Neuron (in vitro differentiated cells): ENCODE measurements around the gene TSHZ2.
"Not testable (repeated sequence)": the region's sequence is repeated elsewhere in the genome, so short reads cannot be mapped to it uniquely, and the experiment has no call there.

ENCODE experiments used
- H2AFZ ChIP-seq: one replicate; pipeline ENCODE4 v1.6.1; 2013; ENCODE audit warnings: low read depth, mild to moderate bottlenecking, inconsistent platforms, low read length, moderate library complexity
- H3K27me3 ChIP-seq: one replicate; pipeline ENCODE4 v1.6.1; 2013; ENCODE audit warnings: low read length; ENCODE audit not compliant: insufficient read depth
- H3K36me3 ChIP-seq: one replicate; pipeline ENCODE4 v1.6.1; 2013; ENCODE audit warnings: low read length; ENCODE audit not compliant: insufficient read depth
- H3K4me1 ChIP-seq: one replicate; pipeline ENCODE4 v1.6.1; 2013; ENCODE audit warnings: low read length; ENCODE audit not compliant: insufficient read depth
- H3K4me3 ChIP-seq: 2 replicates; pipeline ENCODE4 v1.5.1; 2013; ENCODE audit warnings: mild to moderate bottlenecking, low read length, moderate library complexity
- H3K9me3 ChIP-seq: one replicate; pipeline ENCODE4 v1.6.1; 2013; ENCODE audit warnings: low read length

Gene TSHZ2

GRCh38 chr20:53494753-53495152, 522.6 kb downstream of the TSHZ2 start:
- Histone ChIP-seq H3K36me3 (no peaks in the 10 kb centered on the region), H3K4me3 (no peak overlapping the region), H3K9me3 (no peaks in the 10 kb centered on the region), H2AFZ (no peak overlapping the region), H3K27me3 (no peaks in the 10 kb centered on the region), H3K4me1 (peaks cover 9% of the 10 kb centered on the region)

GRCh38 chr20:53495398-53496092, 523.4 kb downstream of the TSHZ2 start:
- H2AFZ ChIP-seq = no peak overlapping the region
- no peak overlapping the region for H3K4me3 ChIP-seq
- H3K36me3 ChIP-seq = no peaks in the 10 kb centered on the region
- H3K27me3 ChIP-seq = no peaks in the 10 kb centered on the region
- peaks cover 9% of the 10 kb centered on the region for H3K4me1 ChIP-seq
- H3K9me3 ChIP-seq = no peaks in the 10 kb centered on the region

GRCh38 chr20:53497246-53497645, 525.1 kb downstream of the TSHZ2 start:
- Histone ChIP-seq H3K4me1 (peaks cover 9% of the 10 kb centered on the region), H3K36me3 (no peaks in the 10 kb centered on the region), H3K27me3 (no peaks in the 10 kb centered on the region), H3K4me3 (no peak overlapping the region), H2AFZ (no peak overlapping the region), H3K9me3 (no peaks in the 10 kb centered on the region)

- Histone ChIP-seq H3K36me3 (no peaks in the 10 kb centered on the region), H3K9me3 (no peaks in the 10 kb centered on the region), H3K4me3 (no peak overlapping the region), H3K27me3 (no peaks in the 10 kb centered on the region), H3K4me1 (peaks cover 2% of the 10 kb centered on the region), H2AFZ (no peak overlapping the region)
Observed at GRCh38 chr20:53498341-53498740, 526.2 kb downstream of the TSHZ2 start.

- Histone ChIP-seq H3K9me3 (no peaks in the 10 kb centered on the region), H3K36me3 (no peaks in the 10 kb centered on the region), H3K4me3 (no peak overlapping the region), H3K27me3 (no peaks in the 10 kb centered on the region), H2AFZ (no peak overlapping the region), H3K4me1 (no peaks in the 10 kb centered on the region)
Observed at GRCh38 chr20:53500651-53501050, 528.5 kb downstream of the TSHZ2 start.

GRCh38 chr20:53502820-53503219, 530.7 kb downstream of the TSHZ2 start:
- H3K36me3 ChIP-seq = no peaks in the 10 kb centered on the region
- no peaks in the 10 kb centered on the region for H3K27me3 ChIP-seq
- H3K9me3 ChIP-seq = no peaks in the 10 kb centered on the region
- H3K4me1 ChIP-seq = no peaks in the 10 kb centered on the region
- H3K4me3 ChIP-seq = no peak overlapping the region
- H2AFZ ChIP-seq = no peak overlapping the region

GRCh38 chr20:53503517-53503919, 531.4 kb downstream of the TSHZ2 start:
- H3K27me3 ChIP-seq = no peaks in the 10 kb centered on the region
- H3K9me3 ChIP-seq = no peaks in the 10 kb centered on the region
- H2AFZ ChIP-seq = no peak overlapping the region
- H3K36me3 ChIP-seq = no peaks in the 10 kb centered on the region
- no peaks in the 10 kb centered on the region for H3K4me1 ChIP-seq
- H3K4me3 ChIP-seq = no peak overlapping the region

- not testable (repeated sequence) for H3K4me1 ChIP-seq, H3K36me3 ChIP-seq, H3K9me3 ChIP-seq, H3K4me3 ChIP-seq, H3K27me3 ChIP-seq, H2AFZ ChIP-seq
Observed at GRCh38 chr20:53504106-53504505, 531.9 kb downstream of the TSHZ2 start.

- H3K36me3 ChIP-seq = no peaks in the 10 kb centered on the region
- H3K4me3 ChIP-seq = no peak overlapping the region
- no peak overlapping the region for H2AFZ ChIP-seq
- no peaks in the 10 kb centered on the region for H3K4me1 ChIP-seq
- H3K27me3 ChIP-seq = no peaks in the 10 kb centered on the region
- H3K9me3 ChIP-seq = no peaks in the 10 kb centered on the region
Observed at GRCh38 chr20:53510262-53510661, 538.1 kb downstream of the TSHZ2 start.

- H2AFZ ChIP-seq = no peak overlapping the region
- no peaks in the 10 kb centered on the region for H3K4me1 ChIP-seq
- no peaks in the 10 kb centered on the region for H3K9me3 ChIP-seq
- no peaks in the 10 kb centered on the region for H3K36me3 ChIP-seq
- no peak overlapping the region for H3K4me3 ChIP-seq
- H3K27me3 ChIP-seq = no peaks in the 10 kb centered on the region
Observed at GRCh38 chr20:53510704-53511103, 538.5 kb downstream of the TSHZ2 start.

- Histone ChIP-seq H3K27me3 (no peaks in the 10 kb centered on the region), H3K4me3 (no peak overlapping the region), H3K9me3 (no peaks in the 10 kb centered on the region), H3K36me3 (no peaks in the 10 kb centered on the region), H3K4me1 (no peaks in the 10 kb centered on the region), H2AFZ (no peak overlapping the region)
Observed at GRCh38 chr20:53512076-53512475, 539.9 kb downstream of the TSHZ2 start.

- H3K4me3 ChIP-seq = no peak overlapping the region
- no peaks in the 10 kb centered on the region for H3K36me3 ChIP-seq
- no peaks in the 10 kb centered on the region for H3K9me3 ChIP-seq
- no peaks in the 10 kb centered on the region for H3K4me1 ChIP-seq
- no peaks in the 10 kb centered on the region for H3K27me3 ChIP-seq
- H2AFZ ChIP-seq = no peak overlapping the region
Observed at GRCh38 chr20:53513168-53513488, 541.0 kb downstream of the TSHZ2 start.

- no peak overlapping the region for H2AFZ ChIP-seq
- H3K36me3 ChIP-seq = no peaks in the 10 kb centered on the region
- no peak overlapping the region for H3K4me3 ChIP-seq
- H3K4me1 ChIP-seq = no peaks in the 10 kb centered on the region
- no peaks in the 10 kb centered on the region for H3K9me3 ChIP-seq
- no peaks in the 10 kb centered on the region for H3K27me3 ChIP-seq
Observed at GRCh38 chr20:53513489-53514298, 541.5 kb downstream of the TSHZ2 start.
